ENCODE results near the gene TAL2.

TAL2 gene

GRCh38 chr9:105681313-105681712 lies 19.1 kb downstream of the TAL2 start:
- DNase-seq (ENCODE audit: low read depth): no peak
- TF ChIP-seq CTCF (conservative IDR thresholded peaks at IDR 0.05; ENCODE audit: low read depth, low read length): no peak
- no peak overlapping the region for H3K4me3 ChIP-seq (ENCODE audit: low read depth, low read length)

GRCh38 chr9:105681724-105682123 lies 19.5 kb downstream of the TAL2 start:
- no peak overlapping the region for H3K4me3 ChIP-seq (ENCODE audit: low read depth, low read length)
- DNase-seq (ENCODE audit: low read depth): peak; percentile 41
- TF ChIP-seq CTCF (conservative IDR thresholded peaks at IDR 0.05; ENCODE audit: low read depth, low read length): no peak

GRCh38 chr9:105683688-105684275 lies 21.5 kb downstream of the TAL2 start:
- H3K4me3 ChIP-seq (ENCODE audit: low read depth, low read length): no peak overlapping the region
- DNase-seq (ENCODE audit: low read depth): no peak
- no peak for TF ChIP-seq CTCF (conservative IDR thresholded peaks at IDR 0.05; ENCODE audit: low read depth, low read length)

GRCh38 chr9:105686936-105687335 lies 24.7 kb downstream of the TAL2 start:
- H3K4me3 ChIP-seq (ENCODE audit: low read depth, low read length): no peak overlapping the region
- no peak for TF ChIP-seq CTCF (conservative IDR thresholded peaks at IDR 0.05; ENCODE audit: low read depth, low read length)
- DNase-seq (ENCODE audit: low read depth): no peak

GRCh38 chr9:105690742-105691141 lies 28.5 kb downstream of the TAL2 start:
- peak; percentile 58 for DNase-seq (ENCODE audit: low read depth)
- TF ChIP-seq CTCF (conservative IDR thresholded peaks at IDR 0.05; ENCODE audit: low read depth, low read length): peak; percentile 70
- no peak overlapping the region for H3K4me3 ChIP-seq (ENCODE audit: low read depth, low read length)

GRCh38 chr9:105693435-105694189 lies 31.4 kb downstream of the TAL2 start:
- no peak for DNase-seq (ENCODE audit: low read depth)
- peak overlapping the region; percentile 86 for H3K4me3 ChIP-seq (ENCODE audit: low read depth, low read length)
- no peak for TF ChIP-seq CTCF (conservative IDR thresholded peaks at IDR 0.05; ENCODE audit: low read depth, low read length)

Data from choroid plexus epithelial cell (primary cell).